ENCODE data around the gene WDR72.
"Not testable (repeated sequence)": the region's sequence is repeated elsewhere in the genome, so short reads cannot be mapped to it uniquely, and the experiment has no call there.

WDR72 gene

DNA sequence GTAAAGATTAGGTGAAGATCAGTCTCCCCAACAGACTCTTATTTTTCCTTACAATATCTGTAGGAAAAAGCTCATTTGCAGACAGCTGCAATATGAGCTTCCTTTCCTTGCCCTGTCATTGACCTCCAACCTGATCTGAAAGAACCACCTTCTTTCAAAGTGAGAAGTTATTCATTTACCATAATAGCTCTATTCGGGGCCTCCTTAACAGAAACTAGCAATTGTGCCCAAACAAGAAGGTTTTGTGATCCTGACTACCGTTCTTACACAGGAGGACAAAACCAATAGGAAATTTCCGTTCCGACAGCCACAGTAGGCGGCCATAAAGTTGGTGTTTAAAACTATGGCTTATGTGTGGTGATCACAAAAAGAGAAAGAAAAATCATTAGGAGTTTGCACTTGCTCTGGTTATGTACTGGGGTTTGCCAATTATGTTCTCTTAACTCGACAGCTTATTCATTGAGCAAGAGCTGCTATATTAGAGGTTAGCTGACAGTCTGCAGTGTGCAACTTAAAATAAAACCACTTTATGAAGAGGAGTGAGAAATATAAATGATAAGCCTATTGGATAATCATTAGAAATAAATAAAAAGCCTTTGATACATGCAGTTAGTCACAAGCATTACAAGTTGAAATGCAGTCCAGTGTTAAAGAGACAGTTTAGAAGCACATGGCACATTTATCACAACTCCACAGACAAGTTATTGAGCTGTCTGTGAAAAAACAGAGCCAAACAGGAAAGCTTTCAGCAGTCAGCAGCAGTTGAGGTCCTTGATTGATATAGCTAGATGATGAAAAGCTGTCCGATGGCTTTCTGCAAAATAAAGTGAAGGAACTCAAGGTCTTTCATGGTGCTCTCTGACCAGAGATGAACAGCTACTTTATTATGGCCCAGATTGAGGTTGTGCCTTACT lies 199.8 kb downstream of the WDR72 start:
- ChIA-PET CTCF (no interaction called here), POLR2A (no interaction called here)
- DNase-seq (ENCODE audit: extremely low spot score) = no peak
- no peak for TF ChIP-seq L3MBTL2 (conservative IDR thresholded peaks at IDR 0.05)
- TF ChIP-seq SUZ12 (IDR thresholded peaks at IDR 0.05) = no peak
- TF ChIP-seq TARDBP (IDR thresholded peaks at IDR 0.05) = no peak
- no peak for TF ChIP-seq NFRKB (IDR thresholded peaks at IDR 0.05)
- TF ChIP-seq BHLHE40 (IDR thresholded peaks at IDR 0.05; ENCODE audit: borderline replicate concordance) = no peak
- TF ChIP-seq FOXM1 (IDR thresholded peaks at IDR 0.05; ENCODE audit: borderline replicate concordance) = no peak
- TF ChIP-seq LEF1 (IDR thresholded peaks at IDR 0.05; ENCODE audit: borderline replicate concordance) = no peak
- TF ChIP-seq FOXA1 (IDR thresholded peaks at IDR 0.05) = no peak
- no peak for TF ChIP-seq CTBP1 (IDR thresholded peaks at IDR 0.05; ENCODE audit: borderline replicate concordance)
- no peak for TF ChIP-seq ZNF384 (IDR thresholded peaks at IDR 0.05)
- no peak for TF ChIP-seq ELF4 (IDR thresholded peaks at IDR 0.05)
- TF ChIP-seq FOXK2 (IDR thresholded peaks at IDR 0.05) = no peak
- no peak for TF ChIP-seq SP1 (IDR thresholded peaks at IDR 0.05)
- TF ChIP-seq ARNT (IDR thresholded peaks at IDR 0.05) = no peak
- no peak for TF ChIP-seq PKNOX1 (IDR thresholded peaks at IDR 0.05)
- no peak for TF ChIP-seq HDGF (IDR thresholded peaks at IDR 0.05; ENCODE audit: borderline replicate concordance)

GRCh38 chr15:53558384-53558783 lies 201.1 kb downstream of the WDR72 start:
- DNase-seq (ENCODE audit: extremely low spot score) = no peak
- CTCF ChIA-PET = no interaction called here
- TF ChIP-seq FOXA1 (IDR thresholded peaks at IDR 0.05) = no peak
- TF ChIP-seq NFRKB (IDR thresholded peaks at IDR 0.05) = no peak
- TF ChIP-seq ARNT (IDR thresholded peaks at IDR 0.05) = no peak
- TF ChIP-seq ZNF384 (IDR thresholded peaks at IDR 0.05) = no peak
- no peak for TF ChIP-seq L3MBTL2 (conservative IDR thresholded peaks at IDR 0.05)
- POLR2A ChIA-PET = no interaction called here

GRCh38 chr15:53555226-53555625 lies 204.2 kb downstream of the WDR72 start:
- CTCF ChIA-PET = no interaction called here
- no peak for DNase-seq (ENCODE audit: extremely low spot score)
- no peak for TF ChIP-seq FOXM1 (IDR thresholded peaks at IDR 0.05; ENCODE audit: borderline replicate concordance)
- TF ChIP-seq PKNOX1 (IDR thresholded peaks at IDR 0.05) = no peak
- no peak for TF ChIP-seq SUZ12 (IDR thresholded peaks at IDR 0.05)
- no peak for TF ChIP-seq LEF1 (IDR thresholded peaks at IDR 0.05; ENCODE audit: borderline replicate concordance)
- TF ChIP-seq ELF4 (IDR thresholded peaks at IDR 0.05) = no peak
- no peak for TF ChIP-seq TARDBP (IDR thresholded peaks at IDR 0.05)
- no peak for TF ChIP-seq FOXA1 (IDR thresholded peaks at IDR 0.05)
- TF ChIP-seq ARNT (IDR thresholded peaks at IDR 0.05) = no peak
- TF ChIP-seq ZNF384 (IDR thresholded peaks at IDR 0.05) = no peak
- no peak for TF ChIP-seq FOXK2 (IDR thresholded peaks at IDR 0.05)
- TF ChIP-seq BHLHE40 (IDR thresholded peaks at IDR 0.05; ENCODE audit: borderline replicate concordance) = no peak
- no peak for TF ChIP-seq L3MBTL2 (conservative IDR thresholded peaks at IDR 0.05)
- TF ChIP-seq CTBP1 (IDR thresholded peaks at IDR 0.05; ENCODE audit: borderline replicate concordance) = no peak
- no peak for TF ChIP-seq SP1 (IDR thresholded peaks at IDR 0.05)
- TF ChIP-seq HDGF (IDR thresholded peaks at IDR 0.05; ENCODE audit: borderline replicate concordance) = no peak
- TF ChIP-seq NFRKB (IDR thresholded peaks at IDR 0.05) = no peak
- POLR2A ChIA-PET = no interaction called here

GRCh38 chr15:53549697-53550305 lies 209.7 kb downstream of the WDR72 start:
- no peak for DNase-seq (ENCODE audit: extremely low spot score)
- ChIA-PET CTCF (no interaction called here), POLR2A (no interaction called here)
- TF ChIP-seq FOXM1 (IDR thresholded peaks at IDR 0.05; ENCODE audit: borderline replicate concordance) (no peak), CTBP1 (IDR thresholded peaks at IDR 0.05; ENCODE audit: borderline replicate concordance) (no peak)

DNA sequence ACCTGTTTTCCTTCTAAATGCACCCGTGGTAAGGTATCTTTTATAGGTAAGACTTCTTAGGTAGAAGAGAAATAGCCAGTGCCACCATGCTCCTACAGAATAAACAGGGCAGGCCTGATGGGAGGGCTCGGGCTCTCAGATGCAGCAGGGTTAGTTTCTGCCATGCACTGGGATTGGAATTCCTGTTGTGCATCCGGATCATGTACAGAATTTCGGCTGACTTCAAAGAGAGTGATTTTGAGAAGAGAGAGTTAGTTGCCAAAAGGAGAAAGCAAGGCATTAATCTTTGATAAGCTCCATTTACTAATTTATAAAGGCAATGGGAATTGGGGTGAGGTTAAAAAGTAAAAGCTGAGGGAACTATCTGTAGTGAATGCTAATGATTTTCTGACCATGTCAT lies 211.2 kb downstream of the WDR72 start:
- POLR2A ChIA-PET = no interaction called here
- no peak for TF ChIP-seq FOXM1 (IDR thresholded peaks at IDR 0.05; ENCODE audit: borderline replicate concordance)
- TF ChIP-seq ELF4 (IDR thresholded peaks at IDR 0.05) = no peak
- no peak for TF ChIP-seq L3MBTL2 (conservative IDR thresholded peaks at IDR 0.05)
- TF ChIP-seq FOXK2 (IDR thresholded peaks at IDR 0.05) = no peak
- no peak for TF ChIP-seq CTBP1 (IDR thresholded peaks at IDR 0.05; ENCODE audit: borderline replicate concordance)
- no peak for TF ChIP-seq TARDBP (IDR thresholded peaks at IDR 0.05)
- no peak for TF ChIP-seq SP1 (IDR thresholded peaks at IDR 0.05)
- no peak for TF ChIP-seq ARNT (IDR thresholded peaks at IDR 0.05)
- TF ChIP-seq PKNOX1 (IDR thresholded peaks at IDR 0.05) = no peak
- no peak for TF ChIP-seq NFRKB (IDR thresholded peaks at IDR 0.05)
- TF ChIP-seq ZNF384 (IDR thresholded peaks at IDR 0.05) = no peak
- no peak for TF ChIP-seq SUZ12 (IDR thresholded peaks at IDR 0.05)
- no peak for TF ChIP-seq BHLHE40 (IDR thresholded peaks at IDR 0.05; ENCODE audit: borderline replicate concordance)
- CTCF ChIA-PET = no interaction called here
- no peak for DNase-seq (ENCODE audit: extremely low spot score)

- POLR2A ChIA-PET = not testable (repeated sequence)
Observed at GRCh38 chr15:53540626-53541300, 218.7 kb downstream of the WDR72 start.

More at GRCh38 chr15:53540626-53541300, 218.7 kb downstream of the WDR72 start:
- DNase-seq (ENCODE audit: extremely low spot score); CTCF ChIA-PET: not testable (repeated sequence)
